NCI-H2029 treated with DMSO at 0.1 percent for 48 hours (cell line): ENCODE results near the gene COMMD2.

Source experiments
- DNase-seq: peaks from one replicate; lab custom pipeline; 2025; lab: John Stamatoyannopoulos, UW

Gene COMMD2

DNA sequence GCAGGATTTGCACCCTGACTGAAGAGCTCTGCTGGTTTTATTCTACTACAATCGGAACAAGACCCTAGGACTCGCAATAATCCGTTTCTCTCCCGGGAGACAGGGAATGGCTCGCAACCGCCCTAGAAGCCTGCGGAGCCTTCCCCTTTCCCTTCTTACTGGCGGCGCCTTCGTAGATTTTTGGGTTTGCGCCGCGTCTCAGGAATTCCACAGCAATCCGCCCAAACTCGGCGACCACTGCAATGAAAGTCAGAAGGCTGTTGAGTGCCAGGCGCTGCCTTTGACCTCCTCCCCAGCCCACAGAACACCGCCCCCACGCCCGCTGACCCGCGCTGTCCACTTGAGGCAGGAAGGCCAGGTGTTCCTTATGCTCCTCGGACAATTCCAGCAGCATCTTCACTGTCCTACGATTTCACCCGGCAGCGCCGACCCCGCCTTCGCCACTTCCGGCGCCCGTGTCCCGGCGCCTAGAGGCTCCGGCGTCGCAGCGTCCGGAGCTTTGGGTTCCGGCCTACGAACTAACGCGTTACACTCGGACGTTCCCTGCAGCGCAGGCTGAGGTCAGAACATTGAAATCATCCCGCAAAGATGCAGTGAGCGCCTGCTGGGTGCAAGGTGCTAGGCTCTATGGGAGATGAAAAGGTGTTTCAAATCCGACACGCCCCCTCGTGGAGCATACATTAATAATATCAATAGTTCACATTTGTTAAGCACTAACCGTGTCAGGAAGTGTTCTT is at the start of gene COMMD2:
TSS of gene COMMD2 (minus strand) at position 439 of the 737 bp plus-strand sequence. CDS start at position 394, 45 bp downstream.
- DNase-seq: peak; percentile 22

GRCh38 chr3:149801639-149802038 is 49.4 kb upstream of the COMMD2 start:
- no peak for DNase-seq

DNA sequence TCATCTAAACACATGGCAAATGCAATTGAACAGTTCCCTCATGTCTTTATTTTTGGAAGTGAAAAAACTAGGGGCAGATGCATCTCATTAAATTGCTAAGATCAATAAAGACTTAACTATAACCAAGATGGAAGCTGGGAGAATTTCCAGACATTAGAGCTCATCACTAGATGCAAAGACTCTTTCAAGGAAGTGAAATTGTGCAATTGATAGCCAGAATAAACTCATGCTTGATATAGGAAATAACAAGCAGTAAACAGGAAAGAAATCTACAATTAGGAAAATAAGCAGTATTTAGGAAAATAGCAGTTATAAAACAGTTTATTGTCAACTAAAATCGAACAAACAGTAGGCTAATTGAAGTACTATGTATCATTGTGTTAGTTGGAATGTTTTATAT is 48.9 kb upstream of the COMMD2 start:
- no peak for DNase-seq

- no peak for DNase-seq
Observed at GRCh38 chr3:149800693-149801092, 48.4 kb upstream of the COMMD2 start.

DNA sequence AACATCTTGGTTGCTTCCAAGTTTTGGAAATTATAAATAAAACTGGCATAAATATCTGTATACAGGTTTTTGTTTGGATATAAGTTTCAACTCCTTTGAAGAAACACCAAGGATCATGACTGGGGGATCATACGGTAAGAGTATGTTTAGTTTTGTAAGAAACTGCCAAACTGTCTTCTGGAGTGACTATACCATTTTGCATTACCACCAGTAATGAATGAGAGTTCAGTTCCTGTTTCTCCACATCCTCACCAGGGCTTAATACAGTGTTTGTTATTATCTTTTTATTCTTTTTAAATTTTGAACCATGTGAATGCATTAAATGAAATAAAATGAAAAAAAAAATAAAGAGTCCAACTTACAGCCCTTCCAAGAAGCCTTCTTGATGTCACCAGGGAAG is 43.7 kb upstream of the COMMD2 start:
- DNase-seq: no peak

GRCh38 chr3:149792452-149793270 is 40.4 kb upstream of the COMMD2 start, which contains the start of gene ANKUB1:
Gene ANKUB1 (minus strand): TSS chr3:149792554. CDS start chr3:149792366, 188 bp downstream.
- no peak for DNase-seq

DNA sequence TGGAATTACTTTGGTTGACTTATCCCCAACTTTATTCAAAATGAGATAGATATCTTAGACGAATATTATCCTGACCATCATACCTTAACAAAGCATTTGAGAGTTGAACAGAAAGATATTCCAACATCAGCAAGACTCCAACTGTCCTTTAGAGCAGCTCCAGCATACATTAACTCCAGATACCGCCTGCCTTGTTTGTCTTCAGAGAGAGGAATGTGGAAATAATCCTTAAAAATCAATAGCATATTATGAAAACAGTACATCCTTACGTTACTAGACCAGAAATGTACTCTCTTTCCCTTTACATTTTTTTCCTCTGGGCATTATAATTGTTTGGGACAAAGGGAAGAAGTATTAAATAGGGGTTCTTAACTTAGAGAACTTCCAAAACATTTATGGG is 38.4 kb upstream of the COMMD2 start:
- no peak for DNase-seq

GRCh38 chr3:149790268-149790667 is 38.0 kb upstream of the COMMD2 start:
- no peak for DNase-seq

DNA sequence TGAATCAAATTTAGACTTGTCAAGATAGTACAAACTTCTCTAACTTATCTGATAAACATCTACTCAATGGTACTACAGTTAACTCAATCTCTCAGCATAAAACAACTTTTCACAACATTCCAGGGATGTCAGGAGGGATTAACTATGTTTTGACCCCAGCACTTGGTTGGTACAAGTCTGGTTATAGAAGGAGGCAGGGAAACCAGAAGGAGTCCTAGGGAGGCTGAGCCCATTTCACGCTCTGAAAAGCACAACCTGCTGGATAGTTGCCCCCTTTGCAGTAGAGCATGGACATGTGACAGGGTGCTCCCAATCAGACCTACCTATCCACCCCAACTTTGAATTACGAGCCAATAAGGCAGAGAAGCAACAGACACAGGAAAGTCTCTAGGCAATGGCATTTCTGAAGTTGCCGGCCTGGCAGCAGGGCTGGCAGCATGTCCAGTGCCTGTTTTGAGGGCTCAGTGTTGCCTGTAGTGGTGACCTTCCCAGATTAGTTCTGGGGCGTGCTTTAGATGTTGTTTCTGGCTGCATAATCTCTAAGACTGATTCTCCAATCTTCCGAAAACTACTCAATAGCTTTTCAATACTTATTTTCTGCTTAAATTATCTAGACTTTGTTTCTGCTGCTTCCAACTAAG is 31.9 kb upstream of the COMMD2 start:
- no peak for DNase-seq

DNA sequence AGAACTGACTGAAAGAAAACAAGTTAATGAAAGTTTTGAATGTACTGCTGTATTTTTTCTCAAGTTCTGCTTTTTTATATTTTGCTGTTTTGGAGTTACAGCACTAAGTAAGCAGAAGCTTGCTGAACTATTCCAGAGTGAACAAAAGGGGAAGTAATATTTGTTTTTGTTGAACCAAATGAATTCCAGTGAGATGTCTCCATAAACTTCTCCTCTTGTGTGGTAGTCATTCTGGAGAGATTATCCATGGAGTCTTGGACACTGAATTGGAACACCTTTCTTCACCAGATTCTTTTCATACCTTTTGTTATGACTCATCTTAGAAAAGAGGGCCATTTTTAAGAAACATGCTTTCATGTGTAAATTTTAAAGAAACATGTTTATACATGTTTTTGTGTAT is 31.3 kb upstream of the COMMD2 start:
- no peak for DNase-seq

GRCh38 chr3:149781741-149782140 is 29.5 kb upstream of the COMMD2 start:
- no peak for DNase-seq

- DNase-seq: no peak
Observed at GRCh38 chr3:149781211-149781610, 28.9 kb upstream of the COMMD2 start.

GRCh38 chr3:149777414-149778214 is 25.3 kb upstream of the COMMD2 start:
- DNase-seq: no peak

DNA sequence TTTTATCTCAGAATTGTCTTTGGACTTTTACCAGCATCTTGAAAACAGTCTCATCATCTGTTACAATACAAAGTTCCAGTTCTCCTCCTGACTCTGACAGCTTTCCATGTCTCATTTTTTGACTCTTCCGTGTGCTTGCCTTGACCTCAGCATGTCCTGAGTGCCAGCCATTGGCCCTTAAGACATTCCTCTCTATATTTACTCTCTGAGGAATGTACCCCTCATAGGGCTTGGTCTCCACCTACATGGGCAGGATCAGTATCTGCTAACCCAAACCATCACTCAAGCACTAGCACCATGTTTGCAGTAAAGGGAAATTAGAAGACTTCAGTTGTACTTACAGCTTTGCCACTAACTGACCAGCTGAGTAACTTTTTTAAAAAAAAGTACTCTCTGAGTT is 23.9 kb upstream of the COMMD2 start:
- no peak for DNase-seq

DNA sequence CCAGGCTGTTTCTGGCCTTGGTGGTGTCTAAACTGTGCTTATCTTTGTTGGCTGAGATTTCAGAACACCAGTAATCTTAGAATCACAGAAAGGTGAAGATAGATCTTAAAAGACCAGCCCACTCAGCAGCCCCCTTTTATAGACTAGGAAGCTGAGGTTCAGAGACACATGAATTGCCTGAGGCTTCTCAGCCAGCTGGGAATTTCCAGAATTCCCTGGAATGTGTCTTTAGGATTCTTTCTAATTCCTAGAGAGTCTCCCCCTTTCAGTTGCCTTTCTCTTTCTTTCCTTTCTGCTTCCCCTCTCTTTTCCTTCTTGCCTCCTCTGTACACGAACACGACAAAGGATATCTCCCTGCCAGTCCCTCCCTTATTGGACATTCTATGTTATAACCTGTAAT is 20.6 kb upstream of the COMMD2 start:
- DNase-seq: no peak

DNA sequence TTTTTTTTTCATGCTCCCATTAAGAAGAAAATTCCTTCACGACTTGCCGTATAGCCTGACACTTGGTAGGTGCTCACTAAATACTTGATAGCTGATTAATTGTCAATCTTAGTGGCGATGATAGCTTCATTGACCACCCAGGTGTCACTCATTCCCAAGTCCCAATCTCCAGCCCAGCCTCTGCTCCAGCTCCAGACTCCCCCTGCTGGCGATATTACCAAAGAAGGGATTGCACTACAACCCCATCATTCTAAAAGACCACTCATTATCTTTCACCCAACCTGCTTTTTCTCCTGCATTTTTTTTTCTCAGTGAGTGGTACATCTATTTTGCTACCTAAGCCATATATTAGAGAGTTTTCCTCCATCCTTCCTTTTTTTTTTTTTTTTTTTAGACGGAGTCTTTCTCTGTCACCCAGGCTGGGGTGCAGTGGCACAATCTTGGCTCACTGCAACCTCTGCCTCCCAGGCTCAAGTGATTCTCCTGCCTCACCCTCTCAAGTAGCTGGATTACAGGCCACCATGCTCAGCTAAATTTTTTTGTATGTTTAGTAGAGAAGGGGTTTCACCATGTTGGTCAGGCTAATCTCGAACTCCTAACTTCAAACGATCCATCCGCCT is 19.5 kb upstream of the COMMD2 start:
- DNase-seq: peak; percentile 2

GRCh38 chr3:149770246-149770645 is 18.0 kb upstream of the COMMD2 start:
- DNase-seq: no peak

DNA sequence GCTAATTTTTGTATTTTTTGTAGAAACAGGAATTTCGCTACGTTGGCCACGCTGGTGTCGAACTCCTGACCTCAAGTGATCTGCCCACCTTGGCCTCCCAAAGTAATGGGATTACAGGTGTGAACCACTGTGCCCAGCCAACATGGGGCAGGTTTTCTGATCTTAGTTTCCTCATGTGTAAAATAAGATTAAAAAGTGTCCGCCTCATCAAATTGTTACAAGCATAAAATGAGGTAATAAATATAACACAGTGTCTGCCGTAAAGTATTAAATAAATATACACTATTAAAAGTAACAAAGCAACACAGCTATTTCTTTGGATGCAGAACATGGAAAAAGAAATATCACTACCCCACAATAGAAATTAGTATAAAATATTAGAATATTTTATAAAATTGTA is 16.4 kb upstream of the COMMD2 start:
- DNase-seq: no peak

DNA sequence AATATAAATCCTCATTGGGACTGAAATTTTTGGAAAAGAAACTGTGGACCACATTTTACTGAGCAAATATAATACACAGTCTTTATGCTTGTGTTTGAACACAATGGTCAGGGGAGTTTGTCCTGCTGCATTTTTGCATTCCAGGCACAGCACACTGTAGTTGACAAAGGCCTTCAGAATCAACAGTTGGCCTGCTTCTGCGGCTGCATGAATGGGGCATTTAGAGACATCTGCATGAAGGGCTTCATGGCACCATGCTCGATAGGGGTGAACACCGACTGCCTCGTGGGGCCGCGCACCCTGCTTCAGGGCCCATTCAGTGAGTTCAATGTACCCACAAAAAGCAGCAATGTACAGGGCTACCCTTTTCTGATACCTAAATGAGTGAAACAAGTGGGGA is 15.4 kb upstream of the COMMD2 start:
- DNase-seq: no peak

GRCh38 chr3:149765762-149766334 is 13.6 kb upstream of the COMMD2 start:
- DNase-seq: no peak

DNA sequence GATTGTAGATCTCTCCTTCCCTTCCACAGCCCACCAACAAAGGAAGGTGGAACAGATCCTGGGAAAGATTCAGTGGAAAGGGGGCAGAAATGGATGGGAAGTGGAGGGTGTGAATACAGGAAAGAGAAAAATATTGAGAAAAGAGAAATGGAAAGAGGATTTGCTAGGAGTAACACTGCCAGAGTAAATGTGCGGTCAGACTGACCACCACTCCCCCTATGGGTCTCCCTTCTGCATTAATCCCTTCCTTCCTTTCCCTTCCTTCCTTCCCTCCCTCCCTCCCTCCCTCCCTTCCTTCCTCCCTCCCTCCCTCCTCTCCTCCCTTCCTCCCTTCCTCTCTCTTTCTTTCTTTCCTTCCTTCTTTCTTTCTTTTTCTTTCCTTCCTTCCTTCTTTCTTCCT is 12.0 kb upstream of the COMMD2 start:
- DNase-seq: no peak
